DND-41 (cell line): ENCODE data around the gene SLC6A11.

Experiments used
- ATAC-seq: fragments of 200-7000 bp; cut with Tn5 transposase; 3 replicates; pipeline ENCODE4 v1.9.1; 2021; ENCODE audit warnings: low read depth; ENCODE audit not compliant: insufficient read depth
- DNase-seq: peaks from one replicate; pipeline ENCODE4 v3.0.0-alpha.2; 2020
- H2AFZ ChIP-seq: 2 replicates; pipeline ENCODE4 v1.6.0; 2012; ENCODE audit warnings: low read depth, low read length
- H3K27ac ChIP-seq: 2 replicates; pipeline ENCODE4 v1.5.1; 2012; ENCODE audit warnings: low read length, inconsistent platforms
- H3K27me3 ChIP-seq: fragments of 200-600 bp; sonication (generic); 2 replicates; pipeline ENCODE4 v1.6.0; 2012; ENCODE audit warnings: low read length, mild to moderate bottlenecking, inconsistent platforms; ENCODE audit not compliant: insufficient read depth, poor library complexity
- H3K36me3 ChIP-seq: 2 replicates; pipeline ENCODE4 v1.5.1; 2012; ENCODE audit warnings: low read length, inconsistent platforms; ENCODE audit not compliant: insufficient read depth
- H3K4me1 ChIP-seq: 2 replicates; pipeline ENCODE4 v1.5.1; 2012; ENCODE audit warnings: mild to moderate bottlenecking, low read length; ENCODE audit not compliant: insufficient read depth
- H3K4me2 ChIP-seq: 2 replicates; pipeline ENCODE4 v1.6.0; 2012; ENCODE audit warnings: mild to moderate bottlenecking, moderate library complexity, low read length, inconsistent platforms; ENCODE audit not compliant: insufficient read depth
- H3K4me3 ChIP-seq, 2 experiments: fragments of 200-600 bp in 1 of 2; shearing (Covaris generic) in 1 of 2; 2 replicates each; pipeline ENCODE4 v1.5.1; 2012 to 2016; ENCODE audit warnings: inconsistent platforms in 2 of 2, low read length in 2 of 2, mild to moderate bottlenecking in 2 of 2, low read depth in 1 of 2, moderate library complexity in 1 of 2
- H3K79me2 ChIP-seq: 2 replicates; pipeline ENCODE4 v1.6.0; 2012; ENCODE audit warnings: low read length, inconsistent platforms; ENCODE audit not compliant: insufficient read depth
- H3K9ac ChIP-seq: 2 replicates; pipeline ENCODE4 v1.6.0; 2012; ENCODE audit warnings: low read depth, mild to moderate bottlenecking, inconsistent platforms, low read length, moderate library complexity
- H3K9me3 ChIP-seq: 2 replicates; pipeline ENCODE4 v1.5.1; 2012; ENCODE audit warnings: low read length, moderate library complexity, mild to moderate bottlenecking, inconsistent platforms; ENCODE audit not compliant: insufficient read depth, severe bottlenecking
- H4K20me1 ChIP-seq: 2 replicates; pipeline ENCODE4 v1.6.0; 2012; ENCODE audit warnings: low read length; ENCODE audit not compliant: insufficient read depth
- EZH2 ChIP-seq: IDR thresholded peaks from 3 replicates; pipeline ENCODE4 v1.6.1; 2012; ENCODE audit warnings: borderline replicate concordance, low read depth, mild to moderate bottlenecking, moderate library complexity, low read length, inconsistent platforms; ENCODE audit not compliant: severe bottlenecking
- TF ChIP-seq, protein P1 (sequence below): IDR thresholded peaks from 2 replicates; pipeline ENCODE4 v1.5.1; 2012; ENCODE audit warnings: borderline replicate concordance, low read length, moderate library complexity, mild to moderate bottlenecking; ENCODE audit not compliant: poor library complexity, severe bottlenecking; ENCODE audit errors: extremely low read depth

The SLC6A11 gene

DNA sequence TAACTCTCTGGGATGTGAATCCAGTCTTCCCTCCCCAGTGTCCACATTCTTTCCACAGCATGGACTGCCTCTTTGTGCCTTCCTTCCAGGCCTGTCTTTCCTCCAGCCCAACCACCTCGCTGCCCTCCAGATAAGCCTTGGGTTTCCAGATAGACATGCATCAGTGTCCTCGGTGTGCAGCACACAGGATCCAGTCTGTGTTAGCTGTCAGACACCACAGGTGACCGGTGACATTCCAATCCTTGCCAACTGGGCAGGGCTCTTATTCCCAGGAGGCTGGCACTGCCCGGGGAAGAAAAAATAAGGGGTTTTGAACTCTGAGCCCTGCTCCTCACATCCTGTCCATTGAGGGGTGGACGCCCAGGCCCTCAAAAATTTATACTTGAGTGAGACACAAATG lies 170.6 kb downstream of the SLC6A11 start:
- no peaks in the 10 kb centered on the region for H3K79me2 ChIP-seq
- H2AFZ ChIP-seq = no peak overlapping the region
- H3K4me1 ChIP-seq = no peaks in the 10 kb centered on the region
- H3K9ac ChIP-seq = no peak overlapping the region
- no peaks in the 10 kb centered on the region for H3K9me3 ChIP-seq
- no peak overlapping the region for H3K4me2 ChIP-seq
- no peak for TF ChIP-seq EZH2
- TF ChIP-seq, protein P1, sequence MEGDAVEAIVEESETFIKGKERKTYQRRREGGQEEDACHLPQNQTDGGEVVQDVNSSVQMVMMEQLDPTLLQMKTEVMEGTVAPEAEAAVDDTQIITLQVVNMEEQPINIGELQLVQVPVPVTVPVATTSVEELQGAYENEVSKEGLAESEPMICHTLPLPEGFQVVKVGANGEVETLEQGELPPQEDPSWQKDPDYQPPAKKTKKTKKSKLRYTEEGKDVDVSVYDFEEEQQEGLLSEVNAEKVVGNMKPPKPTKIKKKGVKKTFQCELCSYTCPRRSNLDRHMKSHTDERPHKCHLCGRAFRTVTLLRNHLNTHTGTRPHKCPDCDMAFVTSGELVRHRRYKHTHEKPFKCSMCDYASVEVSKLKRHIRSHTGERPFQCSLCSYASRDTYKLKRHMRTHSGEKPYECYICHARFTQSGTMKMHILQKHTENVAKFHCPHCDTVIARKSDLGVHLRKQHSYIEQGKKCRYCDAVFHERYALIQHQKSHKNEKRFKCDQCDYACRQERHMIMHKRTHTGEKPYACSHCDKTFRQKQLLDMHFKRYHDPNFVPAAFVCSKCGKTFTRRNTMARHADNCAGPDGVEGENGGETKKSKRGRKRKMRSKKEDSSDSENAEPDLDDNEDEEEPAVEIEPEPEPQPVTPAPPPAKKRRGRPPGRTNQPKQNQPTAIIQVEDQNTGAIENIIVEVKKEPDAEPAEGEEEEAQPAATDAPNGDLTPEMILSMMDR = no peak
- no peaks in the 10 kb centered on the region; the same call in 1 of the 2 replicates for H4K20me1 ChIP-seq
- ATAC-seq (no peak), DNase-seq (no peak)
- H3K27ac ChIP-seq = no peak overlapping the region
- H3K27me3 ChIP-seq = no peaks in the 10 kb centered on the region
- H3K36me3 ChIP-seq = no peaks in the 10 kb centered on the region
- H3K4me3 ChIP-seq = no peak overlapping the region

DNA sequence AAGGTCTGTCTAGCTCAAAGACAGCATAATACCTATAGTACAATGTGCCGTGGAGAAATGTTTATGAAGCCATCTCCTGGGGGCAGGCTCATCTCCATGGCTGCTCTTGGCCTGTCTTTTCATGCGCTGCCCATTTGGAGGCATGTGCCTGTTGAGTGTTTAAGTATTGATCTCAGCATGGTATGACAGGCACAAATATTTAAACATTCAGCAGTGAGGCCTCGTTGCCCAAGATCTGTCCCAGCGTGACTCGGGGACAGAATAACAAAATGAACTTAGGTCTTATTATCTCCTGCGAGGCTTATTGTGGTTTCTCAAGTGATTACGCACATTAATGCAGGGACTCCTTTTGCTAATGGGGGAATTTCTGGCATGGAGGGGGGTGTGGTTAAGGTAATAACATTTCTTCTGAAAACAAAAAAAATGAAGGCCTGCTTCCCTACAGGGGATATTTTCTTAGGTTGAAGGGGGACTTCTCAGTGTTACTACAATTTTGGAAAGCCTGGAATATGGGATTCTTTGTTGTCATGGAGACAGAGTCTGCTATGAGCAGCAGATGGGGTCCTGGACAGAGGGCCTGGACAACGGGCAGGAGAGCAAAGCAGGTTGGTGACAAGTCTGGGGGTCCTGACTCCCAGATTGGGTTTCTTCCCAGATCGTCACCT lies 172.1 kb downstream of the SLC6A11 start:
- H3K9me3 ChIP-seq = no peaks in the 10 kb centered on the region
- H3K27me3 ChIP-seq = no peaks in the 10 kb centered on the region
- no peak for DNase-seq
- no peak for ATAC-seq
- no peak overlapping the region for H3K4me2 ChIP-seq
- H3K9ac ChIP-seq = no peak overlapping the region
- H4K20me1 ChIP-seq = no peaks in the 10 kb centered on the region; the same call in 1 of the 2 replicates
- H3K36me3 ChIP-seq = no peaks in the 10 kb centered on the region
- no peak overlapping the region for H3K4me3 ChIP-seq
- H3K27ac ChIP-seq = no peak overlapping the region
- no peaks in the 10 kb centered on the region for H3K4me1 ChIP-seq
- H3K79me2 ChIP-seq = no peaks in the 10 kb centered on the region
- no peak for TF ChIP-seq EZH2
- TF ChIP-seq, protein P1 = no peak
- no peak overlapping the region for H2AFZ ChIP-seq

DNA sequence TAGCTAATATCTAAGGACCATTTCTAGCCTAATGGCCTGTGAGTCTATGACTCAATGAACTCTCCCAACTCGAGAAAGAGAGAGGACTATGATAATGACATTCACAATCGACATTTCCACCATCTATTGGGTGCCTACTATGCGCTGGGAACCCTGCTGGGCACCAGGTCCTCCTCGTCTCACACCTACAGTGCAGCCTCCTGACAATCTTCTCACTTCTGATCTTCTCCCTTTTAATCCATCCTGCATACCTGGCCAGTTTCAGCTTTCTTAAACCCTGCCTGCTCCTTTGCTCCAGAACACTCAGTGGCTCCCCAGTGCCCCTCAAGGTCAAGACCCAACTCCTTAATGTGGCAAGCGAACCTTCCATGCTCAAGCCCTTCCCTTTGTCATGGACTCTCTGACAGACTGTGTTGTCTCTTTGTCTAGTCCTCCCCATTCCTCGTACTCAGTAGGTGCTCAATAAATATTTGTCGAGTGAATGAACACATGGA lies 173.0 kb downstream of the SLC6A11 start:
- Histone ChIP-seq H2AFZ (no peak overlapping the region), H3K9me3 (no peaks in the 10 kb centered on the region), H3K4me2 (no peak overlapping the region), H4K20me1 (no peaks in the 10 kb centered on the region; the same call in 1 of the 2 replicates), H3K9ac (no peak overlapping the region), H3K79me2 (no peaks in the 10 kb centered on the region), H3K4me3 (no peak overlapping the region), H3K4me1 (no peaks in the 10 kb centered on the region), H3K27ac (no peak overlapping the region), H3K36me3 (no peaks in the 10 kb centered on the region), H3K27me3 (no peaks in the 10 kb centered on the region)
- DNase-seq (no peak), ATAC-seq (no peak)
- no peak for TF ChIP-seq EZH2
- TF ChIP-seq, protein P1 = no peak
